Hair follicle dermal papilla cell (primary cell): ENCODE results near the gene SIAH2. TPM values are rescaled to one million over a fixed set of nuclear protein-coding genes. Genes with fewer than 3 reads are reported as not detected.

ENCODE experiments used
- total RNA-seq: library from RNA; depleted of rRNA; stranded (reverse); fragments of >200 nt; gene quantifications from 2 replicates; pipeline ENCODE4 v1.2.3, GENCODE V29; 2012

SIAH2 gene, protein sequence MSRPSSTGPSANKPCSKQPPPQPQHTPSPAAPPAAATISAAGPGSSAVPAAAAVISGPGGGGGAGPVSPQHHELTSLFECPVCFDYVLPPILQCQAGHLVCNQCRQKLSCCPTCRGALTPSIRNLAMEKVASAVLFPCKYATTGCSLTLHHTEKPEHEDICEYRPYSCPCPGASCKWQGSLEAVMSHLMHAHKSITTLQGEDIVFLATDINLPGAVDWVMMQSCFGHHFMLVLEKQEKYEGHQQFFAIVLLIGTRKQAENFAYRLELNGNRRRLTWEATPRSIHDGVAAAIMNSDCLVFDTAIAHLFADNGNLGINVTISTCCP
- 32.1 and 42.4 TPM in 2 replicates for total RNA-seq

DNA sequence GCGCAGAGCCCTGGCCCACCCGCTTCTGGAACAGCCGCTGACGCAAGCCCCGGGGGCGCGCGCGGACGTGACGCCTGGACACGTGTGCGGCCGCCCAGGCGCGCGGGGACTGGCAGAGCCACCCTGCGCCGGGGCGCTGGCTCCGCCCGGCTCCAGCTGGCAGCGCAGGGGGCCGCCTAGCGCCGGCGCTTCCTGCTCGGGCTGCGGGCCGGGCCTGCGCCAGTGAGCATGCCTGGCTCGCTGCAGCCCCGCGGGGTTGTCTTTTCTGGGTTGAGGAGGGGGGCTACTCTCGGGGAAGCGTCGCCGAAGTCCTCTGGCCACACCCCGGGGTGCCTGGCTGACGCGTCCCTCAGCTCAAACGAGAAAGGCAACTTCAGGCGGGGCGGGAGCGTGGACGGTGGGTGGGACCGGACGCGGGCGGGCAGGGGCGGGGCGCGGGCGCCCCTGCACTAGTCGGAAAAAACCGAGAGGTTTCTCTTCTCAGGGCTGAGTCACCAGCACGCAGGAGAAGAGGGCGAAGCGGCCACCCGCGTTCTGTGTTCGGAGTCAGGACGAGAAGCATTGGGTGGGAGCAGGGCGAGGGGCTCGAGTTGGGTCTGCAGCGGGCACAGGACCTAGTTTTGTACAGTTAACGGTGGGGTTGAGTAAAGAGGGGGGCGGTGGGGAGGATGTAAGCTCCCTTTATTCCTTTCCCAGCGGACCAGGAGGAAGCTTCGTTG lies at the start of gene SIAH2:
TSS of gene SIAH2 (minus strand) at position 48 of the 719 bp plus-strand sequence. CDS start 320 bp downstream, outside the sequence.

DNA sequence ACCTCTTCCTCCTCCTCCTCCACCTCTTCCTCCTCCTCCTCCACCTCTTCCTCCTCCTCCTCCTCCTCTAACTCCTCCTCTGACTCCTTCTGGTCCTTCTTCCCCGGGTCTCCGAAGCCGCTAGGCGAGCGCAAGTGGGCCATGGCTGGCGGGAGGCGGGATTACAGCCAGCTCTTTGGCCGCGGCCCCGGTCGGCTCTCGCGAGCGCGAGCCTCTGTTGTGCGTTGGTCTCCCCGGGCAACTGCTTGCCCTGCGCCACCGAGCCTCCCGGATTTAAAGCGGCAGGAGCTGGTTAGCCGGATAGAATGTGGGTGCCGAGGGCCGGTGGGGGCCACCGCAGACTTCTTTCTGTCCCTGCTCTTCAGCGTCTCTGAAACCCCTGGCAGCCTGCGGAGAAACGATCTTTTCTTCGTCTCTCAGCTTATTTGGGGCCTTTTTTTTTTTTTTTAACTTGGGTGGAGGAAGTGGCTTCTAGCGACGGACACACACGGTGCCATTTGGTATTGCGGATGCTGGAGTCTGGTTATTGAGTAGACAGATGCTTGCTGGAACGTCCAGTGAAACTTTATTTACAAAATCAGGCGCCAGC lies 59.1 kb downstream of the SIAH2 start, which contains the start of gene ERICH6:
TSS of gene ERICH6 (minus strand) at position 165 of the 589 bp plus-strand sequence. CDS start at position 143, 22 bp downstream.

Other genes with a start within 250 kb of the SIAH2 start
- gene SERP1, start 216.7 kb downstream of the SIAH2 start, total RNA-seq: 162 and 165 TPM in 2 replicates
- 144 and 153 TPM in 2 replicates for gene EIF2A, start 216.4 kb downstream of the SIAH2 start, total RNA-seq
- gene SELENOT, start 159.8 kb downstream of the SIAH2 start, total RNA-seq: 108 and 114 TPM in 2 replicates
- 0.32 and 0.49 TPM in 2 replicates for gene ERICH6, start 59.2 kb downstream of the SIAH2 start, total RNA-seq
- not detected in 2 replicates for gene MINDY4B, start 142.3 kb upstream of the SIAH2 start, total RNA-seq
- gene CLRN1, start 209.6 kb upstream of the SIAH2 start, total RNA-seq: 0.32 TPM in 1 of 2 replicates, not detected in the other